DND-41 (cell line): ENCODE measurements around the gene CKAP2L.
A peak's percentile ranks its signal among the peaks of the same experiment; 100 is the strongest.

Experiments
- ATAC-seq: fragments of 200-7000 bp; cut with Tn5 transposase; 3 replicates; pipeline ENCODE4 v1.9.1; 2021; ENCODE audit warnings: low read depth; ENCODE audit not compliant: insufficient read depth
- DNase-seq: peaks from one replicate; pipeline ENCODE4 v3.0.0-alpha.2; 2020
- H2AFZ ChIP-seq: 2 replicates; pipeline ENCODE4 v1.6.0; 2012; ENCODE audit warnings: low read depth, low read length
- H3K27ac ChIP-seq: 2 replicates; pipeline ENCODE4 v1.5.1; 2012; ENCODE audit warnings: low read length, inconsistent platforms
- H3K27me3 ChIP-seq: fragments of 200-600 bp; sonication (generic); 2 replicates; pipeline ENCODE4 v1.6.0; 2012; ENCODE audit warnings: low read length, mild to moderate bottlenecking, inconsistent platforms; ENCODE audit not compliant: insufficient read depth, poor library complexity
- H3K36me3 ChIP-seq: 2 replicates; pipeline ENCODE4 v1.5.1; 2012; ENCODE audit warnings: low read length, inconsistent platforms; ENCODE audit not compliant: insufficient read depth
- H3K4me1 ChIP-seq: 2 replicates; pipeline ENCODE4 v1.5.1; 2012; ENCODE audit warnings: mild to moderate bottlenecking, low read length; ENCODE audit not compliant: insufficient read depth
- H3K4me2 ChIP-seq: 2 replicates; pipeline ENCODE4 v1.6.0; 2012; ENCODE audit warnings: mild to moderate bottlenecking, moderate library complexity, low read length, inconsistent platforms; ENCODE audit not compliant: insufficient read depth
- H3K4me3 ChIP-seq, 2 experiments: fragments of 200-600 bp in 1 of 2; shearing (Covaris generic) in 1 of 2; 2 replicates each; pipeline ENCODE4 v1.5.1; 2012 to 2016; ENCODE audit warnings: inconsistent platforms in 2 of 2, low read length in 2 of 2, mild to moderate bottlenecking in 2 of 2, low read depth in 1 of 2, moderate library complexity in 1 of 2
- H3K79me2 ChIP-seq: 2 replicates; pipeline ENCODE4 v1.6.0; 2012; ENCODE audit warnings: low read length, inconsistent platforms; ENCODE audit not compliant: insufficient read depth
- H3K9ac ChIP-seq: 2 replicates; pipeline ENCODE4 v1.6.0; 2012; ENCODE audit warnings: low read depth, mild to moderate bottlenecking, inconsistent platforms, low read length, moderate library complexity
- H3K9me3 ChIP-seq: 2 replicates; pipeline ENCODE4 v1.5.1; 2012; ENCODE audit warnings: low read length, moderate library complexity, mild to moderate bottlenecking, inconsistent platforms; ENCODE audit not compliant: insufficient read depth, severe bottlenecking
- H4K20me1 ChIP-seq: 2 replicates; pipeline ENCODE4 v1.6.0; 2012; ENCODE audit warnings: low read length; ENCODE audit not compliant: insufficient read depth
- CTCF ChIP-seq: IDR thresholded peaks from 2 replicates; pipeline ENCODE4 v1.5.1; 2012; ENCODE audit warnings: borderline replicate concordance, low read length, moderate library complexity, mild to moderate bottlenecking; ENCODE audit not compliant: poor library complexity, severe bottlenecking; ENCODE audit errors: extremely low read depth
- EZH2 ChIP-seq: IDR thresholded peaks from 3 replicates; pipeline ENCODE4 v1.6.1; 2012; ENCODE audit warnings: borderline replicate concordance, low read depth, mild to moderate bottlenecking, moderate library complexity, low read length, inconsistent platforms; ENCODE audit not compliant: severe bottlenecking

CKAP2L gene

GRCh38 chr2:112795774-112796173, 31.4 kb upstream of the CKAP2L start:
- Histone ChIP-seq H3K27me3 (no peaks in the 10 kb centered on the region), H3K4me2 (no peak overlapping the region), H3K79me2 (no peaks in the 10 kb centered on the region), H3K36me3 (no peaks in the 10 kb centered on the region), H3K4me3 (no peak overlapping the region), H3K9ac (no peak overlapping the region), H4K20me1 (no peaks in the 10 kb centered on the region), H2AFZ (no peak overlapping the region), H3K9me3 (no peaks in the 10 kb centered on the region), H3K27ac (no peak overlapping the region), H3K4me1 (peaks cover 3% of the 10 kb centered on the region; the same call in 1 of the 2 replicates)
- DNase-seq (no peak), ATAC-seq (no peak)
- TF ChIP-seq CTCF (no peak), EZH2 (no peak)

GRCh38 chr2:112794841-112795240, 30.4 kb upstream of the CKAP2L start:
- Histone ChIP-seq H3K4me3 (no peak overlapping the region), H2AFZ (no peak overlapping the region), H4K20me1 (no peaks in the 10 kb centered on the region), H3K79me2 (no peaks in the 10 kb centered on the region), H3K27me3 (no peaks in the 10 kb centered on the region), H3K9ac (no peak overlapping the region), H3K36me3 (no peaks in the 10 kb centered on the region), H3K27ac (no peak overlapping the region), H3K4me1 (peaks cover 3% of the 10 kb centered on the region; the same call in 1 of the 2 replicates), H3K4me2 (no peak overlapping the region), H3K9me3 (no peaks in the 10 kb centered on the region)
- ATAC-seq (no peak), DNase-seq (no peak)
- TF ChIP-seq CTCF (no peak), EZH2 (no peak)

- no peaks in the 10 kb centered on the region for H4K20me1 ChIP-seq
- H3K79me2 ChIP-seq, result no peaks in the 10 kb centered on the region
- H3K36me3 ChIP-seq, result no peaks in the 10 kb centered on the region
- H3K27me3 ChIP-seq, result no peaks in the 10 kb centered on the region
- no peak overlapping the region for H2AFZ ChIP-seq
- H3K4me3 ChIP-seq, result no peak overlapping the region
- ATAC-seq (peak; percentile 82), DNase-seq (peak; percentile 45)
- no peak overlapping the region for H3K27ac ChIP-seq
- H3K4me1 ChIP-seq, result peaks cover 3% of the 10 kb centered on the region; the same call in 1 of the 2 replicates
- TF ChIP-seq EZH2 (no peak), CTCF (no peak)
- no peaks in the 10 kb centered on the region for H3K9me3 ChIP-seq
- H3K9ac ChIP-seq, result no peak overlapping the region
- H3K4me2 ChIP-seq, result no peak overlapping the region
Observed at GRCh38 chr2:112794131-112794733, 29.8 kb upstream of the CKAP2L start.
